ENCODE data around the gene MLLT3.

The MLLT3 gene

DNA sequence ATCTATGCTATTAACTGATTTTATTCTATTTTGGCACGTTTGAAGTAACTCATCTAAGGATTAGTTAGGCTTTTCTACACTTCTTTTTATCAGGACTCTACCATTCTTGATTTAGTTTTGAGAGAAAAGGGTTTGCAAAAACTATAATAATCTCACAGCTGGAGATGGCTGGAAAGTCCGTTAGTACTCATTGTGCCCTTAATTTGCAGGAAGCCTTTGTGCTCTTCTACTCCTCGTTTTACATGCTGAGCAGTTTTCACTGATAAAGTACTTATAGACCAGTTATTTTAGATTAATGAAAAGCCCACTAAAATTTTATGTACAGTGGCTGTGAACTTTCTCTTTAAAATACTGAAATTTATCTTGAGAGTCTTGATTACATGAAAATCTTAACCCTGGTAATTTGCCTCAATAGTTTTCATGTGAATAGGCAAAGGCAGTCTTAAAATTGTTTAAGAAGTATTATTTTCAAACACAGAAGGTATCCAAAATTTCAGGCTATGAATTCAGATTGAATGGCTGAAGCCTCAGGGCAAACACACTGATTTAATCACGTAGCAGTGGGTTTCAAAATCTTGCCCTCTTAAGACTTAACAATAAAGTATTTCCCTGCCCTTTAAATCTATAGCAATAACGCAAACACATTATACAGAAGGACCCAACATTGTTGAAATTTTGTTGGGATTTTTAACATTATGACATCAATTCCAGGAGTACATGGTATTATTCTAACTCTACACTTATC is 18.6 kb downstream of the MLLT3 start:
- TF ChIP-seq EZH2 (IDR thresholded peaks at IDR 0.05; ENCODE audit: borderline replicate concordance, low read depth, low read length, severe bottlenecking): no peak
- Histone ChIP-seq H3K36me3 (ENCODE audit: insufficient read depth, low read length) (no peaks in the 10 kb centered on the region; the same call in 1 of the 2 replicates), H3K27ac (ENCODE audit: low read length) (no peak overlapping the region), H3K4me1 (ENCODE audit: insufficient read depth, low read length) (no peaks in the 10 kb centered on the region), H3K4me3 (ENCODE audit: low read depth in 1 of 2, low read length in 2 of 2) (no peak overlapping the region), H2AFZ (ENCODE audit: low read depth, low read length) (no peak overlapping the region), H3K4me2 (ENCODE audit: insufficient read depth, low read length) (no peak overlapping the region), H3K27me3 (ENCODE audit: insufficient read depth, low read length, poor library complexity) (no peaks in the 10 kb centered on the region), H3K9ac (ENCODE audit: low read depth, low read length) (no peak overlapping the region), H3K9me3 (ENCODE audit: insufficient read depth, low read length, severe bottlenecking) (no peaks in the 10 kb centered on the region), H4K20me1 (ENCODE audit: insufficient read depth, low read length) (peaks cover 11% of the 10 kb centered on the region), H3K79me2 (ENCODE audit: insufficient read depth, low read length) (peaks cover 95% of the 10 kb centered on the region)
- DNase-seq (no peak), ATAC-seq (ENCODE audit: insufficient read depth, low read depth) (no peak)

DNA sequence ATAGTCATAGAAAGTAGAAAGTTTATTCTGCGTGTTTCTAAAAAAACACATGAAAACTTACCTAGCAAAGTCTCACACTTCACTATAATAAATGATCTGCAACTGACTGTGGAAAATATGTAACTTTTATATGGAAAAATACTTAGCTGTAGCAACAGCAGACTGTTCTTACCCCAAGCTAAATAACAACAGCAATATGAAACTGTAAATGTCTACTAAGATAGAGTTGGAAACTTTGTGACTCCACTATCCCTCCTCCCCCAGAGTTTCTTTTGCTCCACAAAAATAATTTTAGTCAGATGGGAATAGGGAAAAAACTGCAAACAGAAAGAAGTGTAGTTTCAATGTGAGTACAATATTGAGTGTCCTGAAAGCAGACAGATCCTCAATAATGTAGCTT is 21.0 kb downstream of the MLLT3 start:
- H3K9me3 ChIP-seq (ENCODE audit: insufficient read depth, low read length, severe bottlenecking): no peaks in the 10 kb centered on the region
- H3K79me2 ChIP-seq (ENCODE audit: insufficient read depth, low read length): peaks cover 97% of the 10 kb centered on the region
- H4K20me1 ChIP-seq (ENCODE audit: insufficient read depth, low read length): peaks cover 12% of the 10 kb centered on the region
- no peak overlapping the region for H3K9ac ChIP-seq (ENCODE audit: low read depth, low read length)
- H3K4me1 ChIP-seq (ENCODE audit: insufficient read depth, low read length): 0 out of 2 replicates have a peak, but pooled peaks cover 4% of the 10 kb centered on the region
- H3K4me2 ChIP-seq (ENCODE audit: insufficient read depth, low read length): no peak overlapping the region
- TF ChIP-seq EZH2 (IDR thresholded peaks at IDR 0.05; ENCODE audit: borderline replicate concordance, low read depth, low read length, severe bottlenecking): no peak
- TF ChIP-seq, protein P1, sequence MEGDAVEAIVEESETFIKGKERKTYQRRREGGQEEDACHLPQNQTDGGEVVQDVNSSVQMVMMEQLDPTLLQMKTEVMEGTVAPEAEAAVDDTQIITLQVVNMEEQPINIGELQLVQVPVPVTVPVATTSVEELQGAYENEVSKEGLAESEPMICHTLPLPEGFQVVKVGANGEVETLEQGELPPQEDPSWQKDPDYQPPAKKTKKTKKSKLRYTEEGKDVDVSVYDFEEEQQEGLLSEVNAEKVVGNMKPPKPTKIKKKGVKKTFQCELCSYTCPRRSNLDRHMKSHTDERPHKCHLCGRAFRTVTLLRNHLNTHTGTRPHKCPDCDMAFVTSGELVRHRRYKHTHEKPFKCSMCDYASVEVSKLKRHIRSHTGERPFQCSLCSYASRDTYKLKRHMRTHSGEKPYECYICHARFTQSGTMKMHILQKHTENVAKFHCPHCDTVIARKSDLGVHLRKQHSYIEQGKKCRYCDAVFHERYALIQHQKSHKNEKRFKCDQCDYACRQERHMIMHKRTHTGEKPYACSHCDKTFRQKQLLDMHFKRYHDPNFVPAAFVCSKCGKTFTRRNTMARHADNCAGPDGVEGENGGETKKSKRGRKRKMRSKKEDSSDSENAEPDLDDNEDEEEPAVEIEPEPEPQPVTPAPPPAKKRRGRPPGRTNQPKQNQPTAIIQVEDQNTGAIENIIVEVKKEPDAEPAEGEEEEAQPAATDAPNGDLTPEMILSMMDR (IDR thresholded peaks at IDR 0.05; ENCODE audit: borderline replicate concordance, extremely low read depth, low read length, poor library complexity, severe bottlenecking): no peak
- no peak for ATAC-seq (ENCODE audit: insufficient read depth, low read depth)
- DNase-seq: no peak
- H3K27me3 ChIP-seq (ENCODE audit: insufficient read depth, low read length, poor library complexity): no peaks in the 10 kb centered on the region
- H3K4me3 ChIP-seq (ENCODE audit: low read depth in 1 of 2, low read length in 2 of 2): no peak overlapping the region
- H3K36me3 ChIP-seq (ENCODE audit: insufficient read depth, low read length): no peaks in the 10 kb centered on the region; the same call in 1 of the 2 replicates
- H3K27ac ChIP-seq (ENCODE audit: low read length): no peak overlapping the region
- H2AFZ ChIP-seq (ENCODE audit: low read depth, low read length): no peak overlapping the region

DNA sequence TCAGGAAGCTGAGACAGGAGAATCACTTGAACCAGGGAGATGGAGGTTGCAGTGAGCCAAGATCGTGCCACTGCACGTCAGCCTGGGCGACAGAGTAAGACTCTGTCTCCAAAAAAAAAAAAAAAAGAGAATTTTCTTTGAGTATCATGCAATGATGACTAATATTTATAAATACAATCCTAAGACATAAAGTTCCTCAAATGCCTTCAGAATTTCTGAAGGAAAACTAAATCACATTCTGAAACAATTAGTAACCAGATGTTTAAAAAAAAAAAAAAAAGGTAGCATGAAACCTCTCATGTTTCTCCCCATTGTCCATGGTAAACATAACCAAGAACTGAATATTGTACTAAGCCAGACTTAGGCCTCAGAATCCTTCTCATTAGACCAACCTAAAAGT is 23.1 kb downstream of the MLLT3 start:
- Histone ChIP-seq H3K27ac (ENCODE audit: low read length) (no peak overlapping the region), H3K36me3 (ENCODE audit: insufficient read depth, low read length) (no peaks in the 10 kb centered on the region; the same call in 1 of the 2 replicates), H3K27me3 (ENCODE audit: insufficient read depth, low read length, poor library complexity) (no peaks in the 10 kb centered on the region), H3K9me3 (ENCODE audit: insufficient read depth, low read length, severe bottlenecking) (no peaks in the 10 kb centered on the region), H3K4me1 (ENCODE audit: insufficient read depth, low read length) (0 out of 2 replicates have a peak, but pooled peaks cover 4% of the 10 kb centered on the region), H2AFZ (ENCODE audit: low read depth, low read length) (no peak overlapping the region), H3K9ac (ENCODE audit: low read depth, low read length) (no peak overlapping the region), H3K4me3 (ENCODE audit: low read depth in 1 of 2, low read length in 2 of 2) (no peak overlapping the region), H3K4me2 (ENCODE audit: insufficient read depth, low read length) (no peak overlapping the region), H3K79me2 (ENCODE audit: insufficient read depth, low read length) (peaks cover 94% of the 10 kb centered on the region), H4K20me1 (ENCODE audit: insufficient read depth, low read length) (peaks cover 15% of the 10 kb centered on the region; the same call in 1 of the 2 replicates)
- DNase-seq: no peak
- TF ChIP-seq EZH2 (IDR thresholded peaks at IDR 0.05; ENCODE audit: borderline replicate concordance, low read depth, low read length, severe bottlenecking): no peak
- ATAC-seq (ENCODE audit: insufficient read depth, low read depth): no peak

DNA sequence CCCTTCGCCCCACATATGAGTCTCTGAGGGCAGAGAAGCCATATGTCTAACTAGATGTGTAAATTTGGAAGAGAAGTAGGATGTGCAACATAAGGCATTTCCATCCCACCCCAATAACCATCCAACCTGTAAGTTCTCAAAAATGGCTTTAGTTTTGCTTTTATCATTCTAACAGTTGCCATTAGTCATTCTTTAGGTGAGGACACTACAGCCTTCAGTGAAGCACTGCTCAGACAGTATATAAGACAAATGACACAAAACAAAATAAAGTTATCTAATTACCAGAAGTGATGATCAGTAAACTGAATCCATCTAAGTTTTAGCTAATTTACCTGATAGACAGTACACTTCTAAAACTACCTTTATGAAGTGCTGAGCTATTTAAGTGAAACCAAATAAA is 23.9 kb downstream of the MLLT3 start:
- DNase-seq: no peak
- TF ChIP-seq, protein P1 (IDR thresholded peaks at IDR 0.05; ENCODE audit: borderline replicate concordance, extremely low read depth, low read length, poor library complexity, severe bottlenecking): no peak
- no peak for TF ChIP-seq EZH2 (IDR thresholded peaks at IDR 0.05; ENCODE audit: borderline replicate concordance, low read depth, low read length, severe bottlenecking)
- H3K4me2 ChIP-seq (ENCODE audit: insufficient read depth, low read length): no peak overlapping the region
- peaks cover 15% of the 10 kb centered on the region; the same call in 1 of the 2 replicates for H4K20me1 ChIP-seq (ENCODE audit: insufficient read depth, low read length)
- no peak overlapping the region for H2AFZ ChIP-seq (ENCODE audit: low read depth, low read length)
- H3K9me3 ChIP-seq (ENCODE audit: insufficient read depth, low read length, severe bottlenecking): no peaks in the 10 kb centered on the region
- H3K79me2 ChIP-seq (ENCODE audit: insufficient read depth, low read length): peaks cover 94% of the 10 kb centered on the region
- no peak for ATAC-seq (ENCODE audit: insufficient read depth, low read depth)
- H3K4me3 ChIP-seq (ENCODE audit: low read depth in 1 of 2, low read length in 2 of 2): no peak overlapping the region
- H3K27me3 ChIP-seq (ENCODE audit: insufficient read depth, low read length, poor library complexity): no peaks in the 10 kb centered on the region
- no peak overlapping the region for H3K9ac ChIP-seq (ENCODE audit: low read depth, low read length)
- H3K36me3 ChIP-seq (ENCODE audit: insufficient read depth, low read length): no peaks in the 10 kb centered on the region; the same call in 1 of the 2 replicates
- 0 out of 2 replicates have a peak, but pooled peaks cover 4% of the 10 kb centered on the region for H3K4me1 ChIP-seq (ENCODE audit: insufficient read depth, low read length)
- H3K27ac ChIP-seq (ENCODE audit: low read length): no peak overlapping the region

All from DND-41 (cell line).